ENCODE results near the gene SLC23A3.

DNA sequence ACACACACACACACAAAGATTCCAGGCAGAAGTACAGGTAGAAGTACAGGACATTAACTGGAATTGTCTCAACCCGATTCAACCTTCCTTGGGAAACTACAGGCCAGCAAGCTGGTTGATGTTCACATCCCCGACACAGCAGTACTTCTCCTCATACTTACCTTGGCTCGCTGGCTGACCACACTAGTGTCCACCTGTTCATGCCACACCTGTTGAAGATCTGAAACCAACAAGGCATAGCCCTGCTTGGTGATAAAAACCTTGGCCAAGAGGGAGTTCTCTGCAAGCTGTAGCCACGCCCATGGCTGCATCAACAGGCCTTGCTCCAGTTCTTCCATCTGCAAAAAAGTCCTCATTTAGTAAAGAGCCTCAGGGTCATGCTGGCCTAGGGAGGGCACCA, 11.8 kb downstream of the SLC23A3 start:
- TF ChIP-seq, protein P1, sequence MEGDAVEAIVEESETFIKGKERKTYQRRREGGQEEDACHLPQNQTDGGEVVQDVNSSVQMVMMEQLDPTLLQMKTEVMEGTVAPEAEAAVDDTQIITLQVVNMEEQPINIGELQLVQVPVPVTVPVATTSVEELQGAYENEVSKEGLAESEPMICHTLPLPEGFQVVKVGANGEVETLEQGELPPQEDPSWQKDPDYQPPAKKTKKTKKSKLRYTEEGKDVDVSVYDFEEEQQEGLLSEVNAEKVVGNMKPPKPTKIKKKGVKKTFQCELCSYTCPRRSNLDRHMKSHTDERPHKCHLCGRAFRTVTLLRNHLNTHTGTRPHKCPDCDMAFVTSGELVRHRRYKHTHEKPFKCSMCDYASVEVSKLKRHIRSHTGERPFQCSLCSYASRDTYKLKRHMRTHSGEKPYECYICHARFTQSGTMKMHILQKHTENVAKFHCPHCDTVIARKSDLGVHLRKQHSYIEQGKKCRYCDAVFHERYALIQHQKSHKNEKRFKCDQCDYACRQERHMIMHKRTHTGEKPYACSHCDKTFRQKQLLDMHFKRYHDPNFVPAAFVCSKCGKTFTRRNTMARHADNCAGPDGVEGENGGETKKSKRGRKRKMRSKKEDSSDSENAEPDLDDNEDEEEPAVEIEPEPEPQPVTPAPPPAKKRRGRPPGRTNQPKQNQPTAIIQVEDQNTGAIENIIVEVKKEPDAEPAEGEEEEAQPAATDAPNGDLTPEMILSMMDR (IDR thresholded peaks at IDR 0.05; ENCODE audit: insufficient read depth, low read length, poor library complexity, severe bottlenecking): no peak
- TF ChIP-seq EZH2phosphoT487 (conservative IDR thresholded peaks at IDR 0.05; ENCODE audit: low read length): no peak

Measured in SU-DHL-6 (cell line).